HG03575 (cell line): ENCODE data around the gene SFMBT2.

Experiments used
- ATAC-seq: cut with Tn5 transposase; IDR thresholded peaks from one replicate; pipeline ENCODE4 v1.9.1; 2021; ENCODE audit not compliant: unreplicated experiment, insufficient number of reproducible peaks, low FRiP score; ENCODE audit errors: extremely low read depth

Gene SFMBT2

DNA sequence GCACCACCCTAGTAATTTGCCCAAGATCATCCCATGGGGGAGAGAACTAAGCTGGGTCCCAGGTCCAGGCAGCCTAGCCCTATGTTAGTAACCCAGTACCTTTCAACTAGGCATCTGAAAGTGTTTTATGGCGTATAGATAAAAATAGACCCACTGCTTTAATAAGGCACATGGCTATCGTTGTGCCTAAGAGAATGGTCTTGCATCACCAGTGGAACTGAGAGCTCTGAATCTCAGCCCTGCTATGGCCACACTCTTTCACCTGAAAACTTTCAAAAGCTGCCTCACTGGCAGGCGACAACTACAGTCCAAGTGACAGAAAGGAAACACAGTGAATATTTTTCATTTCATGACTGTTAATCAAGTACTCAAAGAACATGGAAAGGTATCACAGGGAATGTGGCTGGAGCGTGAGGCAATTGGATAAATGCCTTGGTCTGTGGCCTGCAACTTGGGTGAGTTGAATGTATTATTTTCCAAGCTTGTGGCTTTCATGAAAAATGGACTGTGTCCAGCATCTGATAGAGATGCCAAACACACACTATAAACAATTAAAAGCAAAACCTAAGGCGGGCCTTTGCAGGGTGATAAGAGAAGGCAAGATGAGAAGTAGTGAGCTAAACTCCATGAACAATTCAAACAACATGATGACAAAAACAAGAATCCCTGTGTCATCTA, 18.0 kb upstream of the SFMBT2 start:
- no peak for ATAC-seq

GRCh38 chr10:7426349-7426748, 15.5 kb upstream of the SFMBT2 start:
- ATAC-seq = no peak

DNA sequence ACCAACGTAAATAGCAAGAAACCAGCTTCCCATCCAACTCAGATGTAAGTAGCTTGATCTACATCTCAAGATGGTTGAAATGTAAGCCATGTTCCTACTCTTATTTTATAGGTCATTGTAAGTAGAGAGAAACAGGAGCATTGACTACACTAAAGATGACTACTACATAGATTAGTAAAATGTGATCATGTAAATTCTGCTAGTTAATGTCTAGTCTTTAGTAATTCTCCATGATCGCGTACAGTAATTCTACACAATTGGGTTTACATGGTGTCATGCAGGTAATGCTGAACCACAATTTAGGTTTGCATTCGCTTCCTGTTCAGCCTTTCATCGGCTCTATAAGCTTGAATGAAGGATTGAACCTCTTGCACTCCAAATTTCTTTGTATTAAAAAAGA, 14.9 kb upstream of the SFMBT2 start:
- no peak for ATAC-seq

DNA sequence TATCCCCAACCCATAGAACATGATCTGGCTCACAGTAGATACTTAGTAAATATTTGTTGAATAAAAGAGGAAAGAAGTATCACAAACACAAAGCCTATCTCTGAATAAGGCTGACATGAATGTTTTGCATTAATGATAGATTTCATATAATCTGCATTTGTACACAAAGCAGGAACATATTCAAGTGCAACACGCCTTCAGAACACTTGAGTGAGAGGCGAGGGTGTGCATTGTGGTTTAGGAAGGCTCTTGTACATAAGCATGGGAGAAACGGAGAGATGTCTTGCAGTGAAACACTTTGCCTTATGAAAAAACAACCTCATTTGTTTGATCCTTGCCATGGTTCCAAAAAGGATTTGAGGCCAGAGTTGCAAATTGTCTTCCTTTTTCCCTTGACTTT, 14.1 kb upstream of the SFMBT2 start:
- ATAC-seq = no peak

DNA sequence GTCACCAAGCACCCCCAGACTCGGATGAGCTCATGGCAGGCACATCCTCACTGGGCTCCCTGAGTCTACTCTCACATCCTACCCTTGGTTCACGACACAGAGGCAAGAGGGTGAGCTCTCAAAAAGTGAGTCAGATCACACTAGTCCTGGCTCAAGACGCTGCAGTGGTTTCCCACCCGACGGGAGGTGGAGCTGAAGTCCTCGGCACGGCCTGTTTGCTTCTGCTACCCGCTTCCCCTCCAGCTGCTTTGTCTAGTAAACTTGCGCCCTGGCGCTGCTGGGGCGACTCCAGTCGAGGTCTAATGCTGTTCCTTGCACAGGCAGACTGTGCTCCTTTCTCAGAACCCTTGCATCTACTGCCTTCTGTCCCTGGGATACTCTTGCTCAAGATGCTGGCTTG, 13.5 kb upstream of the SFMBT2 start:
- ATAC-seq = no peak

DNA sequence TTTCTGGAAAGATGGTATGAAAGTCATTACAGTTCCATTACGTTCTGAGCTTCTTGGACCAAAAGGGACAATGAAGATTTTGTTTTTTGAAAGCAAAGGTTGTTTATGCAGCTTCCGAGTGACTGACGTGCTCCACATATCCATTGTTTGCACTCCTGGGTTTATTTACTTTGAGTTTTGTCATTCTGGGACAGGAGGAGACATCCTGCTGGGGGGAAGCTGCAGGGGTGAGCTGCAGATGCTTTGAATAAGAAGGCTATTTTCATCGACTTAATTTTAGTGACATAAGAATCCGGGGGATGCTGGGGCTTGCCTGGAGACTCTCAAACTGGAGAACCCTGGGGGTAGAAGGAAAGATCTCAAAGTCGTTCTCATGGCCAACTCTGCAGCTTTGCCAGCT, 12.7 kb upstream of the SFMBT2 start:
- no peak for ATAC-seq

DNA sequence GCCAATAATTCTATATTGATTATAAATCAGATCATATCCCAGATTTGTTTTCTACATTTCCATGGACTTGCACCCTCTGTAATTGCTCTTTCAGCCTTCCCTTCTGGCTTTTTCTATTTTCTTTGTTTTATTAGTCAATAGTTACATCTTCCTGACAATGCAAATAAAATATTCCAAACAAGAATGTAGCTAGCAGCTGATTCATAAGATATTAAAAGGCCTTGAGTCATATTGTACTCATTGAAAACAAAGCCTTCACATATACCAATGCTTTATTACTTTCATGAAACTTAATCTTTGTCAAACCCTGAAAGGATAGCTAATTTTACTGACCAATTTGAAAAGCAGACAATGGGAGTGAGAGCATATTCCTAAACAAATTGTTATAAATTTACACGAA, 10.7 kb upstream of the SFMBT2 start:
- ATAC-seq = no peak

- no peak for ATAC-seq
These were observed 9.2 kb upstream of the SFMBT2 start for GRCh38 chr10:7419998-7420397.

GRCh38 chr10:7417807-7418206, 7.0 kb upstream of the SFMBT2 start:
- ATAC-seq = no peak

DNA sequence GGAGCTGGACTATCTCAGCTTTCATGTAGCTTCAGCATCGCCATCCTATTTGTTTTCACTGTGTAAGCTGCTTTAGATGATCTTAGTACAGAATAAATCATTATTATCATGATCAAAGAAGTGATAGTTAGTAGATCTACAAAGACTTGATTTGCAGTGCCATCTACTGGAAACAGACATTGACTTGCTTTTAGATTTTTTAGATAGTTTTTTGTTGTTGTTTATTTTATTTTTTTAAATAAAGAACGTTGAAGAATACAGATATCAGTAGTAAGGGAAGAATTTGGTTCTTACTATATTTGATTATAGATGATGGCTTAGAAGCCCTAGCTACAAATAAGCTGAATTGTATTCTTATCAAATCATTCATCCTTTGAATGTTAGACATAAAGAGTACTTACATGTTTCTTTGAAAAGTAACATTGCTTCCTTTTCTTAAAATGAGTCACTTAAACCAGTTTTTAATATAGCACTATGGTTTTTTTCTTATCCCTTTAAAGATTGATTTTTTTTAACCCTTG, 6.3 kb upstream of the SFMBT2 start:
- no peak for ATAC-seq

DNA sequence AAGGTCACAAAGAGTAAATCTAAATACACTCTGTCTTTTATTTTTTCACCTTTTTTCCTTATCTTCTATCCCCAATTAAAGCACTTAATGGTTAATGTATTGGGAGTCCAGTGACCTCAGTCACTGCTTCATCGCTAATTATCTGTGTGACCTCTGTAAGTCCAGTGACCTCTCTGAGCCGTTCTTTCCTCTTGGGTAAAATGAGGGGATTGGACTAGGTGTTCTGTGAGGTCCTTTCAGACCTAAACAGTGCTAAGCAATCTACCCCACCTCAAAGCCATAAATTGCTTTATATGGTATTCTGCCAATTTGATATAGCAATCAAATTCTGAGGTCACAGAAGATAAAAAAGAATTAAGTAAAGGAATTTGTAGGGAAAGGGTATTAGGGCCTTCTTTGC, 3.9 kb upstream of the SFMBT2 start:
- no peak for ATAC-seq

DNA sequence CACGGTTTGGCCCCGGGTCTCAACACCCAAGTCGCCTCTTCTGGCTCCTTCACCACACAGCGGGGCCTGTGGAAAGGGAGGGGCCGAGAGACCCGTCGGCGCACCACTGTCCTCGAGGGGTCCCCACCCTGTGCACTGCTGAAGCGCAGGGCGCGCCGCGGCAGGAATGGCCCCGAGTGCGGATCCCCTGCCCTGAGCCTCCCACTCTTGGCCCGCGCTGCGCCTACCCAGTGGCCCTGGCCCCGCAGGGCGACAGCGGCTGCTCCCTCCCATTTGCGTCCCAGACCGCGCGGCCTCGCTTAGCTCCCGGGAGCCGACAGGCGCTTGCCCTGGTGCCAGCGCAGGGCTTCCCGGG, 2.1 kb upstream of the SFMBT2 start:
- ATAC-seq = no peak

GRCh38 chr10:7412237-7412927, 1.5 kb upstream of the SFMBT2 start:
- no peak for ATAC-seq

GRCh38 chr10:7411671-7412128, 866 bp upstream of the SFMBT2 start:
- ATAC-seq = no peak

- no peak for ATAC-seq
These were observed 453 bp downstream of the SFMBT2 start for GRCh38 chr10:7410301-7410861.

DNA sequence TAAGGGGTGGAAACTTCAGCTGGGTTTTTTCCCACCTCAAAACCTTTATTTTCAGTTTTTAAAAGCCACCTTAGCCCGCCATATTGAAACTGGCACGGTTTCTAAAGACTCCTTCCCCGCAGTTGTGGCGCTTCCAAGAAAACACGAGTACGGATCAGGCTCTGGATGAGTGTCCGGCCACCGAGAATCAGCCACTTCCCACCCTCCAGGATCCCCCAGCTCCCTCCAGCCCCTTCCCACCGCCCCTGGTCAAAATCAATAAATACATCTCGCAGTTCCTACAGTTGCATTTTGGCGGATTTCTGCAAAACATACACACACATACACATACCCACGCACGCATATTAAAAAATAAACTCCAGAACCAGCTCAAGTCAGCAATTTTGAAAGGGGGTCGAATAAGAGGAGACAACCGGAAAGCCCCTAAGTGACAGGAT, 1.1 kb downstream of the SFMBT2 start:
- ATAC-seq = no peak

GRCh38 chr10:7409045-7409731, 1.6 kb downstream of the SFMBT2 start:
- ATAC-seq = no peak

GRCh38 chr10:7408291-7409044, 2.4 kb downstream of the SFMBT2 start:
- ATAC-seq = no peak
